Mucosa of stomach (tissue), 1 donor: ENCODE data around the gene PARP1.
"Not testable (repeated sequence)": the region's sequence is repeated elsewhere in the genome, so short reads cannot be mapped to it uniquely, and the experiment has no call there.

ENCODE experiments used
- H3K27me3 ChIP-seq: one replicate; pipeline ENCODE4 v1.7.0; 2013; ENCODE audit warnings: mild to moderate bottlenecking, low read length; ENCODE audit not compliant: control insufficient read depth, insufficient read depth
- H3K36me3 ChIP-seq: one replicate; pipeline ENCODE4 v1.7.0; 2013; ENCODE audit warnings: low read length; ENCODE audit not compliant: control insufficient read depth, insufficient read depth
- H3K4me1 ChIP-seq: one replicate; pipeline ENCODE4 v1.7.0; 2013; ENCODE audit warnings: mild to moderate bottlenecking, low read length; ENCODE audit not compliant: control insufficient read depth, insufficient read depth
- H3K4me3 ChIP-seq: one replicate; pipeline ENCODE4 v1.7.0; 2013; ENCODE audit warnings: low read length
- H3K9ac ChIP-seq: one replicate; pipeline ENCODE4 v1.7.0; 2013; ENCODE audit warnings: mild to moderate bottlenecking, low read length, moderate library complexity
- H3K9me3 ChIP-seq: one replicate; pipeline ENCODE4 v1.7.0; 2013; ENCODE audit warnings: mild to moderate bottlenecking, low read length, moderate library complexity; ENCODE audit not compliant: control insufficient read depth
- donor health status: Pancreatic carcinoma.

PARP1 gene

DNA sequence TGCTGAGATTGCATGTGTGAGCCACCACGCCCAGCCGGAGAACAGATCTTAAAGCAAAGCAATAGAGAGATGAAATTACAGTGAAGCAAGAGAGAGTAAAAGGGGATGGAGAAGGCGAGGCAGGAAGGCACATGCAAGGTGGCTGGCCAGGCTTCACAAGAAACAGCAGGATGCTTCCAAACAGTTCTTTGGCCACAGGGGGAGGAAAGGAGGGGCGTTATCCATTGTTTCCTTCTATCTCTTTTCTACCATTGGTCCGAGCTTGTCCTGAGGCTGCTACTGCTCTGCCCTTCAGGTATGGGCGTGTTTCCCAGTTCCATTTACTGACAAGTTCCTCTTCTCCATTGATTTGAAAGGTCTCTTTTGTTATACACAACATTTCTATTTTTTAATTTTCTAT, 33.7 kb upstream of the PARP1 start:
- Histone ChIP-seq H3K9ac (no peak overlapping the region), H3K27me3 (no peaks in the 10 kb centered on the region), H3K4me1 (no peaks in the 10 kb centered on the region), H3K36me3 (no peaks in the 10 kb centered on the region), H3K9me3 (no peaks in the 10 kb centered on the region), H3K4me3 (no peak overlapping the region)

DNA sequence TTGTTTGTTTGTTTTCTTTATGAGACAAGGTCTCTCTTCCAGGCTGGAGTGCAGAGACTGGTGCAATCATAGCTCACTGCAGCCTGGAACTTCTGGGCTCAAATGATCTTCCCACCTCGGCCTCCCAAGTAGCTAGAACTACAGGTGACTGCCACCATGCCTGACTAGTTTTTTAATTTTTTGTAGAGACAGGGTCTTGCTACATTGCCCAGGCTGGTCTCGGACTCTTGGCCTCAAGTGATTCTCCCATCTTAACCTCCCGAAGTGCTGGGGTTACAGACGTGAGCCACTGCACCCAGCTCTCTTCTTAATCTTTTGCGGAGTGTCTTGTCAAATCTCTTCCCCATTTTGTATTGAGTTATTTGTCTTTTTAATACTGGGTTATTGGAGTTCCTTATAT, 32.6 kb upstream of the PARP1 start:
- no peaks in the 10 kb centered on the region for H3K27me3 ChIP-seq

DNA sequence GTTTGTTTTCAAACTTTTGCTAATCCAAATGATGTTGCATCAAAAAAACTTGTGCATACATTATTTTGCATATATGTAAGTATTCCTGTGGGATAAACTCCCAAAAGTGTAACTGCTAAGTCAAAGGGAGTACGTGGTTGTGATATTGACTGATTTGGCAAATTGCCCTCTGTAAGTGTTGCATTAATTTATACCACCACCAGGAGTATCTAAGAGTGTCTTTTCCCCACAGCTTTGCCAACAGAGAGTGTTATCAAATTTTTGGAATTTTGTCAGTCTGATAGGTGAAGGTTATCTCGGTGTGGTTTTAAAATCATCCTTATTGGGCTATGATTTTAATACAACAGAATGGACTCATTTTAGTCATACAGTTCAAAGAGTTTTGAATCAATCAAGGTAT, 30.1 kb upstream of the PARP1 start:
- H3K36me3 ChIP-seq: no peaks in the 10 kb centered on the region
- no peaks in the 10 kb centered on the region for H3K4me1 ChIP-seq
- H3K9me3 ChIP-seq: no peaks in the 10 kb centered on the region
- H3K9ac ChIP-seq: no peak overlapping the region
- H3K27me3 ChIP-seq: no peaks in the 10 kb centered on the region
- H3K4me3 ChIP-seq: no peak overlapping the region

More for the DNA sequence above, 32.6 kb upstream of the PARP1 start:
- H3K36me3 ChIP-seq: no peaks in the 10 kb centered on the region
- H3K4me3 ChIP-seq: no peak overlapping the region
- no peaks in the 10 kb centered on the region for H3K9me3 ChIP-seq
- H3K9ac ChIP-seq: no peak overlapping the region
- H3K4me1 ChIP-seq: no peaks in the 10 kb centered on the region

DNA sequence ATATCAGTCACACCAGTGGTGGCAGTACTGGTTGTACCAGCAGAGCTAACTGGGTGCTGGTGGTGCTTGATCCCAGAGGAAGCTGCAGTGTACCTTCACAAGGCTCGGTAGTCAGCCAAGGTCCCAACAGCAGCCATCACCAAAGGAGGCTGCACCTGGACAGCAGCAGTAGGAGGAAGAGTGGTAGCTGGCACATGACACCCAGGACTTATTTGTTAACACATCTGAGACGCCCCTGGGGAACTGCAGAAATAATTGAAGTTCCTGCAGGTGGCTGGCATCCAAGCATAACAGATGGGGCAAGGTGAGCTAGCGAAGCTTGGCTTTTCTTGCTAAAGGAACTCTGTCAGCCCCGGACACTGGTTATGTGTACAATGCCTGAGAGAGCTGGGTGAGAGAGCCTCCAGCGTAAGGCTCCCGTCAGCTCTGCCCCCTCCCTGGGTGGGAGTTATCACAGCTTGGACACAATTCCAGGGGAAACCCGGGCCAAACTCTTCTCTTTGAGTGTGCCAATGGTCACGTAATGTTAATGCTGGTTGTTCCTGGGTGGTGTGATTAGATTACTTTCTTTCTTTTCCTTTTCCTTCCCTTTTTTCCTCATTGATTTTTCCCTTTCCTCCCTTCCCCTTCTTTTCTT, 29.1 kb upstream of the PARP1 start:
- Histone ChIP-seq H3K36me3 (no peaks in the 10 kb centered on the region), H3K9me3 (no peaks in the 10 kb centered on the region), H3K9ac (no peak overlapping the region), H3K27me3 (no peaks in the 10 kb centered on the region), H3K4me1 (no peaks in the 10 kb centered on the region), H3K4me3 (no peak overlapping the region)

DNA sequence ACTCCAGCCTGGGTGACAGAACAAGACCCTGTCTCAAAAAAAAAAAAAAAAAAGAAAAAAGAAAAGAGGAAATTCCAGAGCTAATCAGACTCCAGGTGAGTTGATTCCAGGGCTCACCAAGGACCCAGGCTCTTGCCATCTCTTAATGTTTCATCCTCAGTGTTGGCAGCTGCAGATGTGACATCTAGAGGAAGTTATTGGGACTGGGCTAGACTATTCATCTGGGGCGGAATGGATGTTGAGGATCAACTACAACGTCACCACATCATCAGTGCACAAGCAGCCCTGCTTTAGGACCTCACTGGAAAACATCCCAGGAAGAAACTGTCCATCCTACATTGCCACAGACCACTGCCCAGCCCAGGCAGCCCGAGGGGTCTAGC, 28.6 kb upstream of the PARP1 start:
- H3K36me3 ChIP-seq: no peaks in the 10 kb centered on the region
- no peaks in the 10 kb centered on the region for H3K27me3 ChIP-seq
- H3K4me3 ChIP-seq: no peak overlapping the region
- H3K9ac ChIP-seq: no peak overlapping the region
- H3K9me3 ChIP-seq: no peaks in the 10 kb centered on the region
- no peaks in the 10 kb centered on the region for H3K4me1 ChIP-seq

DNA sequence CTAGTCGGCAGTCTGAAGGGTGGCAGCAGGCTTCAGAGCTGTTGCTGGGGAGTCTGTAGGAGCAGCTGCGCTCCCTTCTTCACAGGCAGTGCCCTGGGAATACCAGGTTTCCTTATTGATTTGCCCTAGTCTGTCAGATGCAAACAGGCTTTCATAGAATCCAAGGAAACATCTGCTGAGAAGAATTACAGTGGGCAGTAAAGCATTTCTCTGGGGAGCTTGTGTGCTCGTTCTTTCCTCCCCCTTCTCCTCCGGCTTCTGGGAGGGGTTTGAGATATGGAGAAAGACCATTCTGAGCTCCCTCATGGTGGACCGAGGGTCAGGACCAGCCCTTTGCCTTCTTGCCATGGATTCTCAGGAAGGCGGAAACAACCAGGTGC, 25.4 kb upstream of the PARP1 start:
- H3K27me3 ChIP-seq: peaks cover 4% of the 10 kb centered on the region
- H3K9me3 ChIP-seq: no peaks in the 10 kb centered on the region
- H3K9ac ChIP-seq: no peak overlapping the region
- H3K36me3 ChIP-seq: no peaks in the 10 kb centered on the region
- H3K4me1 ChIP-seq: no peaks in the 10 kb centered on the region
- no peak overlapping the region for H3K4me3 ChIP-seq

DNA sequence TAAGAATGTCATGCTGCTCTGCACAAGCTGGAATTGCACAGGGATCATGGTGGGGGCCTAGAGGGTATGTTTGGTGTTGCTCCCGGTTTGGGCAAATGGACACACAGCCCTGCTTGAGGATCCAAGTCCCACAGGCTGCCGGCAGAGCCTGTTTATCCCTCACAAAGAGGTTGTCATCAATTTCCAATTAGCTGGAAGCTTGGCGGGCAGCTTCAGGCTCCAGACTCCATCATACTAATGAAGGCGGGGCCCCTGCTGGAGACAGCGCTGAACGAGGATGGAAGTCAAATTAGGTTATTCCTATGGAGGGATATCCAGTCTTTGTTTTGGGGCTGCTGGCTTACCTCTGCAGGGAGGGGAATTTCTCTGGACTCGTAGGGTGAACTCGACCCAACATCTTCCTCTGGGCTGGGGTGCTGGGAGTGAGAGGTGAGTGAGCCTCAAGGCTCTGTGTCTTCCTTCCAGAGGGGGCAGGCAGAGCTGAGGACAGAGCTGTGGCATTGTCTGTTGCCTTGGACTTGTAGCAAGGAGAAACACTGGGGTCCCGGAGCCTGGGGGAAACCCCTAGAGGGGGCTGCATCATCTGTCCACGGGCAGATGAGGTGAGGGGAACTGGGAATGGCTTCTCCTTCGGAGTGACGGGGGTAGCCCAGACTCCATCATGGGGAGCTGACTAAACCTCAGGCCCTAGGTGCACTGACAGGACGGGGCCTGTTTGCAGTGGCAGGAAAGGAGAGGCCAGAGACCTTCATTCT, 24.9 kb upstream of the PARP1 start:
- no peak overlapping the region for H3K9ac ChIP-seq
- no peaks in the 10 kb centered on the region for H3K36me3 ChIP-seq
- H3K4me1 ChIP-seq: no peaks in the 10 kb centered on the region
- no peak overlapping the region for H3K4me3 ChIP-seq
- peaks cover 4% of the 10 kb centered on the region for H3K27me3 ChIP-seq
- no peaks in the 10 kb centered on the region for H3K9me3 ChIP-seq

DNA sequence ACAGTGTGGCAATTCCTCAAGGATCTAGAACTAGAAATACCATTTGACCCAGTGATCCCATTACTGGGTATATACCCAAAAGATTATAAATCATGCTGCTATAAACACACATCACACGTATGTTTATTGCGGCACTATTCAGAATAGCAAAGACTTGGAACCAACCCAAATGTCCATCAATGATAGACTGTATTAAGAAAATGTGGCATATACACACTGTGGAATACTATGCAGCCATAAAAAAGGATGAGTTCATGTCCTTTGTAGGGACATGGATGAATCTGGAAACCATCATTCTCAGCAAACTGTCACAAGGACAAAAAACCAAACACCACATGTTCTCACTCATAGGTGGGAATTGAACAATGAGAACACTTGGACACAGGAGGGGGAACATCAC, 24.0 kb upstream of the PARP1 start:
- not testable (repeated sequence) for H3K4me1 ChIP-seq, H3K9ac ChIP-seq

DNA sequence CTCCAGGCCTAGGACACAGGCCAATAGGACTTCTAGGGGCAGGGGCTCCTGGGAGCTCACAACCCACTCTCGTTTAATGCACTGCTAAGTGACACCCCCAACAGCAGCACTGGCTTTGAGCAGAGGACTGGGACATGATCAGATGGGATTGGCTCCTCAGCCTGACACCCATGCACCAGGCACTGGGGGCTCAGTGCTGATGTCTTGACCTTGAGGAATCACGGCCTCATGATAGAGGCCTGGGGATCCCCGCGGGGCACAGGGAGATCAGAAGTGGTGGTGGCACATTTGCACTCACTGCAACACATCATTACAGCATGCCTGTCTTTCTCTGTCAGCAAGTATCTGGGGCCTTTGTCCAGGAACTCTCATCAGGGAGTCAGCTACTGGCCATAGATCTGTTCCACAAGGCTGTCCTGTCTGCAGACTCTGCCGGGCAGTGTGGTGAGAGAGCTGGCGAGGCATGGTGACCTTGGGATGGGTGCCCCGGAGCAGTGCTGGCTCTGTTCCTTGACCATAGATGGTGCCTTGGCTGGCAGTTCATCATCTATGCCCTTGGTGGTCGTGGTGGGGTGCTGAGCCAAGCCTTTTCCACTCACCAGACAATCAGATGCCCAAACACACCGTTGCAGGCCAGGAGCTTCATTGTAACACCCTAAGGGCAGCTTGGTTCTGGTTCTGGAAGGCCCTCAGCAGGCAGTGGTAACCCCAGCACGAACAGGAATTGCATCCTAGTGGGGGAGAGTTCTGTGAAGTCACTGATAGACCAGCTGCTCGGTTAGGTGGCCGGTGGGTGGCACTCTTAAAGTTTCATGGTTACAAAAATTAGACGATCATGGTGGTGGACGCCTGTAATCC, 22.2 kb upstream of the PARP1 start:
- H3K36me3 ChIP-seq: no peaks in the 10 kb centered on the region
- H3K9me3 ChIP-seq: no peaks in the 10 kb centered on the region
- no peaks in the 10 kb centered on the region for H3K4me1 ChIP-seq
- H3K9ac ChIP-seq: no peak overlapping the region
- H3K4me3 ChIP-seq: no peak overlapping the region
- H3K27me3 ChIP-seq: peaks cover 4% of the 10 kb centered on the region

More for the DNA sequence above, 24.0 kb upstream of the PARP1 start:
- not testable (repeated sequence) for H3K4me3 ChIP-seq, H3K9me3 ChIP-seq, H3K27me3 ChIP-seq, H3K36me3 ChIP-seq

DNA sequence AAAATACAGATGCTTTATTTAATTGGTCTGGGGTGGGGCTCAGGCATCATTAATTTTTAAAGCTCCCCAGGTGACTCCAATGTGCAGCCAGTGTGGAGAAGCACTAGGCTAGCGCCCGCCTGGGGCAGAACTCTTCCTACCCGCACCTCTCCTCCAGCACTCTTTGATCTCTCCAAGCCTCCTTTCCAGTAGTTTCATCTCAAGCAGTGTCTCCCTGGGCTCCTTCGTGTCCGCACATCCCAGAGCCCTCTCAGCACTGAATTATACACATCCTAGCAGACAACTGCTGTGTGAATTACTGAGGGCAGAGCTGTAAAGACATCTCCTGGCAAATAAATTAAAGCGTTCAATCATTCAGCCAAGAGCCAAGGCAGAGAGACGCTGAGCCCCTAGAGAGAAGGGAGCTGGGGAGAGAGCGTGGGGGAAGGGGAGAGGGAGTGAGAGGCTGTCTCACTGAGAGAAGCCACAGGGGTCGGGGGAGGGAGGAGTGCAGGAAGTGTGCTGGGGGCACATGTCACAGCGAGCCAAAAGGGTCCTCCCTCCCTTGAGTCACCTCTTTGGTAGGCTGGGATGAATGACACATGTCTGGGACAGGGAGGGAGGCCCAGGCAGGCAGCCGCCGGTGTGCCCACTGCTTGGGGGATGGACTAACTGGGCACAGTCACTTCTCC, 21.0 kb upstream of the PARP1 start:
- H3K9me3 ChIP-seq: no peaks in the 10 kb centered on the region
- no peaks in the 10 kb centered on the region for H3K4me1 ChIP-seq
- H3K27me3 ChIP-seq: peaks cover 8% of the 10 kb centered on the region
- no peak overlapping the region for H3K9ac ChIP-seq
- no peak overlapping the region for H3K4me3 ChIP-seq
- H3K36me3 ChIP-seq: no peaks in the 10 kb centered on the region

DNA sequence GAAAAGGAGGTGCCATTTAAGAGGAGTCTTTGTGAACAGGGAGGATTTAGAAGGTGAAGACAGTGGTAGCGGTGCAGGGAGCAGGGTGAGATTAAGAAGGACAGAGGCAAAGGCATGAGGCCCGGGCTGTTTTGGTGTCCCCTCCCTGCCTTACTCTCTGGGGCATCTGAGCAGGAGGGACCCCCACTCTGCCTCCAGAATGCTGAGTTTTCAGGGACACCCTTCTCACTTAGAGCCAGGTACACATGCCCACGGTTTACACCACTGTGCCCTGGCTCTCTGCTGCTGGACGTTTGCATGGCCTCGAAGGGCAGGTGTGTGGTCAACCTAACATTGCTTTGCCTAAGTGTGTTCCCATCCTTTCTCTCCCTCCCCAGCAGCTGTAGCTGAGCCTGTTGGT, 20.5 kb upstream of the PARP1 start:
- Histone ChIP-seq H3K27me3 (peaks cover 8% of the 10 kb centered on the region), H3K9me3 (no peaks in the 10 kb centered on the region), H3K4me1 (no peaks in the 10 kb centered on the region), H3K4me3 (no peak overlapping the region), H3K36me3 (no peaks in the 10 kb centered on the region), H3K9ac (no peak overlapping the region)

DNA sequence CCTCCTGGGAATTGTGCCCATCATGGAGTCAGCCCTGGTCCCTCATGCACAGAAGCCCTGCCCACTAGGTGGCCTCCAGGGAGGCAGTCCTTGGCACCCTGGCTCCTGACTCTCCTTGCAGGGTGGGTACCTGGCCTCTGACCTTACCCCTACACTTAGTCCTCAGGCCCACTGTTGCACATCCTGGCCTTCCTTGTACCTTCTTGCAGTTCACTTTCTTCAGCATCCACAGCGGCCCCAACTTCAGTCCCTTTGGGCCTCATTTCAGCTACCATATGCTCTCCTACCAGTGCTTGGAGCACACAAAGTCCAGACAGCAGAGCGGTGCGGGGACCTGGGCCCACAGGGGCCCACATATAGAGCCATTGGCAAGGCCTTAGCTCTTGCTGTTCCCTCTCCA, 19.2 kb upstream of the PARP1 start:
- no peaks in the 10 kb centered on the region for H3K9me3 ChIP-seq
- no peak overlapping the region for H3K9ac ChIP-seq
- no peak overlapping the region for H3K4me3 ChIP-seq
- H3K36me3 ChIP-seq: no peaks in the 10 kb centered on the region
- H3K4me1 ChIP-seq: no peaks in the 10 kb centered on the region
- H3K27me3 ChIP-seq: peaks cover 8% of the 10 kb centered on the region
